H1 (cell line): ENCODE results near the gene GJC3. TPM values are rescaled to one million over a fixed set of nuclear protein-coding genes. Genes with fewer than 3 reads are reported as not detected.

Experiments used
- KDM1A ChIP-seq: fragments of 200-600, 300-600 bp; sonication (generic); IDR thresholded peaks from 2 replicates; pipeline ENCODE4 v1.7.1; 2016; ENCODE audit warnings: mild to moderate bottlenecking, low read length, borderline replicate concordance
- polyA plus RNA-seq, 7 experiments: library from polyadenylated mRNA; depleted of rRNA in 3 of 7; stranded (reverse) in 5 of 7; unstranded in 2 of 7; fragments of >200 nt in 5 of 7; fragments of 200-250 nt in 2 of 7; gene quantifications; 1 replicate in 5 of 7; 2 replicates in 1 of 7; 4 replicates in 1 of 7; pipeline versions ENCODE4 v1.2.1 to v1.2.3, GENCODE V29; 2011 to 2013; ENCODE audit warnings: missing spikeins in 2 of 7, mixed read lengths in 2 of 7
- total RNA-seq: library from RNA; stranded (reverse); fragmentation: NEBNext Ultra II Directional; extraction: Animal tissue kit (Norgen Biotek cat#: 25700); gene quantifications from 2 replicates; pipeline ENCODE4 v1.2.1, GENCODE V29; 2021

Gene GJC3
- total and polyA plus RNA-seq, 2 of the 8 experiments (the other 6 are each of a cell fraction or from before 2014, with no cell fraction given), result 2.7 to 3.0 TPM

- TF ChIP-seq KDM1A, result no peak
Measured at GRCh38 chr7:99923200-99923599, 6.2 kb downstream of the GJC3 start (continued).
